ENCODE measurements around the gene SCAF4.

GRCh38 chr21:31716106-31716505, 15.8 kb downstream of the SCAF4 start:
- TF ChIP-seq CTCF (IDR thresholded peaks at IDR 0.05) (no peak), EP300 (IDR thresholded peaks at IDR 0.05) (no peak)

All from esophagus muscularis mucosa (tissue), 3 donors.